ENCODE data around the gene MASP2. TPM values are rescaled to one million over a fixed set of nuclear protein-coding genes. Genes with fewer than 3 reads are reported as not detected.
"Not testable (repeated sequence)": the region's sequence is repeated elsewhere in the genome, so short reads cannot be mapped to it uniquely, and the experiment has no call there.

The MASP2 gene
- not detected in 2 replicates for total RNA-seq

GRCh38 chr1:11046625-11047365 lies at the start of gene MASP2:
MASP2 (minus strand) TSS chr1:11047239; CDS start chr1:11047207, 32 bp downstream.
- CTCF ChIA-PET: interaction anchor here (2.4 kb wide), 1 partner anchor 9 kb away, joined by 9 read pairs; no protein-coding TSS in a partner anchor
- H3K9me3 Mint-ChIP-seq: no peaks in the 10 kb centered on the region
- ATAC-seq (ENCODE audit: low read depth): no peak
- peak; percentile 9 for DNase-seq
- H3K4me1 Mint-ChIP-seq: peaks cover 4% of the 10 kb centered on the region
- H3K36me3 Mint-ChIP-seq (ENCODE audit: low read depth): no peaks in the 10 kb centered on the region
- intact Hi-C loops (cut with micrococcal nuclease): no loop called here
- no peak within 1 kb of the TSS for H3K4me3 Mint-ChIP-seq
- H3K27me3 Mint-ChIP-seq: no peaks in the 10 kb centered on the region
- no peak within 1 kb of the TSS for H3K27ac Mint-ChIP-seq
- POLR2A ChIA-PET: no interaction called here
- no peak for TF ChIP-seq CTCF (IDR thresholded peaks at IDR 0.05)

- not testable (repeated sequence) for H3K4me3 Mint-ChIP-seq
Observed at GRCh38 chr1:11083784-11084183, 36.7 kb upstream of the MASP2 start.

GRCh38 chr1:11080931-11081330 lies 33.9 kb upstream of the MASP2 start:
- H3K36me3 Mint-ChIP-seq (ENCODE audit: low read depth): peaks cover 64% of the 10 kb centered on the region
- POLR2A ChIA-PET: no interaction called here

More at GRCh38 chr1:11083784-11084183, 36.7 kb upstream of the MASP2 start:
- H3K27me3 Mint-ChIP-seq; ATAC-seq (ENCODE audit: low read depth); CTCF ChIA-PET; H3K9me3 Mint-ChIP-seq; intact Hi-C loops (cut with micrococcal nuclease); POLR2A ChIA-PET; H3K27ac Mint-ChIP-seq; H3K4me1 Mint-ChIP-seq; DNase-seq: not testable (repeated sequence)
- H3K36me3 Mint-ChIP-seq (ENCODE audit: low read depth): peaks cover 67% of the 10 kb centered on the region

GRCh38 chr1:11078631-11079030 lies 31.6 kb upstream of the MASP2 start:
- Mint-ChIP-seq H3K36me3 (ENCODE audit: low read depth) (peaks cover 71% of the 10 kb centered on the region), H3K4me1 (no peaks in the 10 kb centered on the region), H3K27me3 (no peaks in the 10 kb centered on the region), H3K9me3 (no peaks in the 10 kb centered on the region), H3K4me3 (no peak overlapping the region), H3K27ac (no peak overlapping the region)
- POLR2A ChIA-PET: no interaction called here
- CTCF ChIA-PET: no interaction called here
- ATAC-seq (ENCODE audit: low read depth) (no peak), DNase-seq (no peak)
- intact Hi-C loops (cut with micrococcal nuclease): no loop called here
- TF ChIP-seq CTCF (IDR thresholded peaks at IDR 0.05): no peak

More at GRCh38 chr1:11080931-11081330, 33.9 kb upstream of the MASP2 start:
- intact Hi-C loops (cut with micrococcal nuclease): no loop called here
- no peak for DNase-seq
- H3K4me1 Mint-ChIP-seq: no peaks in the 10 kb centered on the region
- no peak overlapping the region for H3K27ac Mint-ChIP-seq
- no peak for ATAC-seq (ENCODE audit: low read depth)
- CTCF ChIA-PET: no interaction called here
- H3K27me3 Mint-ChIP-seq: no peaks in the 10 kb centered on the region
- H3K4me3 Mint-ChIP-seq: no peak overlapping the region
- TF ChIP-seq CTCF (IDR thresholded peaks at IDR 0.05): no peak
- no peaks in the 10 kb centered on the region for H3K9me3 Mint-ChIP-seq

- H3K4me1 Mint-ChIP-seq; POLR2A ChIA-PET; H3K9me3 Mint-ChIP-seq; ATAC-seq (ENCODE audit: low read depth); H3K27ac Mint-ChIP-seq; H3K27me3 Mint-ChIP-seq; H3K4me3 Mint-ChIP-seq; DNase-seq: not testable (repeated sequence)
- intact Hi-C loops (cut with micrococcal nuclease): loop anchor here (2.0 kb wide), 1 partner anchor 37 kb away; no protein-coding TSS in a partner anchor
- peaks cover 77% of the 10 kb centered on the region for H3K36me3 Mint-ChIP-seq (ENCODE audit: low read depth)
- CTCF ChIA-PET: interaction anchor here (3.9 kb wide), 1 partner anchor 36 kb away, joined by 24 read pairs; no protein-coding TSS in a partner anchor
Observed at GRCh38 chr1:11073398-11073797, 26.4 kb upstream of the MASP2 start.

- H3K36me3 Mint-ChIP-seq (ENCODE audit: low read depth): peaks cover 81% of the 10 kb centered on the region
- POLR2A ChIA-PET: no interaction called here
Observed at GRCh38 chr1:11072216-11072917, 25.3 kb upstream of the MASP2 start.

More at GRCh38 chr1:11072216-11072917, 25.3 kb upstream of the MASP2 start:
- DNase-seq: no peak
- Mint-ChIP-seq H3K27ac (peak overlapping the region; percentile 30), H3K4me1 (peaks cover 5% of the 10 kb centered on the region), H3K27me3 (no peaks in the 10 kb centered on the region), H3K9me3 (no peaks in the 10 kb centered on the region), H3K4me3 (no peak overlapping the region)
- intact Hi-C loops (cut with micrococcal nuclease): loop anchor here (2.0 kb wide), 1 partner anchor 36 kb away; no protein-coding TSS in a partner anchor
- TF ChIP-seq CTCF (IDR thresholded peaks at IDR 0.05): no peak
- ATAC-seq (ENCODE audit: low read depth): peak; percentile 40
- CTCF ChIA-PET: interaction anchor here (3.9 kb wide), 1 partner anchor 35 kb away, joined by 24 read pairs; no protein-coding TSS in a partner anchor

All from activated B cell treated with CpG ODN at 0.5 μM for 24 hours (primary cell).